ENCODE results near the gene MIER2.

MIER2 gene

DNA sequence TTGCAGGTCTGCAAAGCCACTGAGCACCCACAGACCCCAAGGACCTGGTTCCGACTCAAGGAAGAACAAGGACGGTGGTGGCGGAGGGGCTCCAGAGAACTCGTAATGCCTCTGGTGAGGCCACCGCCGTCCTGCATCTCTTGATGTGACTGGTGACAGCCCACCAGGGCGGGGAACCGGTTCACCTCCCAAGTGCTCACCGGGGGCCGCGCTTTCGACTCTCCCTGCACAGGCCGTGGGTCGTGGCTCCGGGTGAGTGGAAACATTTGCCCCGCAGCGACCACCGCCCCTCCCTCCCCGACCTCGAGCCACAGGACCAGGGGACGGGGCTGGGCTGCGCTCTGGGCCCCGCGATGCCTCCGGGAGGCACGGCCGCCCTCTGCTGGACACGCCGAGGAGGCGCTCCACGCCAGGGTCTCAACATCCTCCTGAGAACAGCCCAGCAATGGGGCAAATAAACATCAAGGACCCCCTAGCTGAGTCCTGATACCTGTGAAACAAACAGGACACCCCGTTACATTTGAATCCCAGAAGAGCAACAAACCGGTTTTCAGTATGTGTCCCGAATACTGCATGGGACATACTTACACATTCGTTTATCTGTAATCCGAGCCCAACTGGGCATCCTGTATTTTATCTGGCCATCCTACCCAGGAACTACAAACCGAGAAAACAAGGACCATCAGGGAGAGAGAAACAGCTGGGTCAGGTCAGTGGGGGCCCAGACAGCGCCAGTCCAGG lies 49.5 kb downstream of the MIER2 start:
- DNase-seq (ENCODE audit: extremely low read depth, low read depth) = no peak
- TF ChIP-seq, protein P1, sequence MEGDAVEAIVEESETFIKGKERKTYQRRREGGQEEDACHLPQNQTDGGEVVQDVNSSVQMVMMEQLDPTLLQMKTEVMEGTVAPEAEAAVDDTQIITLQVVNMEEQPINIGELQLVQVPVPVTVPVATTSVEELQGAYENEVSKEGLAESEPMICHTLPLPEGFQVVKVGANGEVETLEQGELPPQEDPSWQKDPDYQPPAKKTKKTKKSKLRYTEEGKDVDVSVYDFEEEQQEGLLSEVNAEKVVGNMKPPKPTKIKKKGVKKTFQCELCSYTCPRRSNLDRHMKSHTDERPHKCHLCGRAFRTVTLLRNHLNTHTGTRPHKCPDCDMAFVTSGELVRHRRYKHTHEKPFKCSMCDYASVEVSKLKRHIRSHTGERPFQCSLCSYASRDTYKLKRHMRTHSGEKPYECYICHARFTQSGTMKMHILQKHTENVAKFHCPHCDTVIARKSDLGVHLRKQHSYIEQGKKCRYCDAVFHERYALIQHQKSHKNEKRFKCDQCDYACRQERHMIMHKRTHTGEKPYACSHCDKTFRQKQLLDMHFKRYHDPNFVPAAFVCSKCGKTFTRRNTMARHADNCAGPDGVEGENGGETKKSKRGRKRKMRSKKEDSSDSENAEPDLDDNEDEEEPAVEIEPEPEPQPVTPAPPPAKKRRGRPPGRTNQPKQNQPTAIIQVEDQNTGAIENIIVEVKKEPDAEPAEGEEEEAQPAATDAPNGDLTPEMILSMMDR (IDR thresholded peaks at IDR 0.05; ENCODE audit: low read depth, low read length) = peak; percentile 77

DNA sequence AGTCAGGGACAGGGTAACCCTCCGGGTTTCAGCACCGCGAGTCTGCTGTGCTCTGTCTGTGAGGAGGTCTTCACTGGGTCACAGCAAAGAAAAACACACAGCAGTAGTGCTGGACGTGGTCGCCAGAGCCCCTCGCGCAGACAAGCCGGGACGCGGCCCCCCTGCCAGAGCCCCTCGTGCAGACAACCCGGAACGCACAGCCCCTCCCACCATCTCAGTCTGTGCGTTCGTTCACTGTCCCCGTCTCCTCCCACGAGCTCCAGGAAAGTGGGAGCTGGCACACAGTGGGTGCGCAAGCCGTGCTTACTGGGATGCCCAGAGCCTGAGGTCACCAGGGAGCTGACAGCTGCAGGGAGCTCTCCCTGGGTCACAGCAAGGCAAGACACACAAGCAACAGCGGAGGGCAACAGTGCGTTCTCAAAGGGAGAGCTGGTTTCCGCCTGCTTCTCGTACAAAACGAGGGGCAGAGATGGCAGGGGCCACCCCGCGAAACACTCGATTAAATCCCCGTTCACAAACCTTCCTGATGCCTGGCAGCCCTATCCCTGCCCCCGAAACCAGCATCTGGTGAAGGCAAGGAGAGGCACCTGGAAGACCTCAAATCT lies 50.2 kb downstream of the MIER2 start:
- TF ChIP-seq, protein P1 (IDR thresholded peaks at IDR 0.05; ENCODE audit: low read depth, low read length) = no peak
- no peak for DNase-seq (ENCODE audit: extremely low read depth, low read depth)

DNA sequence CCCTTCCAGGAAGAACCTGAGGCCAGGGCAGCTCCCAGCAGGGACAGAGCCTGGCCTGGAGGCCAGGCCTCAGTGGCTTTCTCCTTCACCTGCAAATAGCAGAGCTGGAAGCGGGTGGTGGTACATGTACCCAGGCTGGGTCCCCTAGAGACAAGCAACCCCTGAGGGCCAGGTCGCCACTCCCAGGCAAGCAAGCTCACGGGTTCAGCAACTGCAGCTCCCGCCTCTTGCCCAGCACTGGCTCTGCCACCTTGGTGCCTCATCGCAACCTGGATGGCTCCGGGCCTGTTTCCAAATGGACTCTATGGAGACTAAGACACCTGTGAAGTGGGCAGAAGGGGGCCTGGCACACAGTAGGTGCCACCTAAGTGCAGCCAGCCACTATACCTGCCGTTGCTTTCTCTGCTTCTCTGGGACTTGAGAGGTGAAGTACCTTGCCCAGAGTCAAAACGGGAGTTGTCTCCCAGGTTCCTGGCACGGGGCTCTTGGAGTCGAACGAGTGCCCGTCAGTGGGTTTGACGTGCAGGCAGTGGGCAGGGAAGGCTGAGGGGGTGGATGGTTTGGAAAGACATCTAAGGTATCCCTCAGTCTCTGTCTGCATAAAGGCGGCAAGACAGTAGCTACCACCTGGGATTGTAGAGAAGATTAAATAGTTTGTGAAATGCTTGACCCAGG lies 51.0 kb downstream of the MIER2 start:
- TF ChIP-seq, protein P1 (IDR thresholded peaks at IDR 0.05; ENCODE audit: low read depth, low read length) = no peak
- no peak for DNase-seq (ENCODE audit: extremely low read depth, low read depth)

DNA sequence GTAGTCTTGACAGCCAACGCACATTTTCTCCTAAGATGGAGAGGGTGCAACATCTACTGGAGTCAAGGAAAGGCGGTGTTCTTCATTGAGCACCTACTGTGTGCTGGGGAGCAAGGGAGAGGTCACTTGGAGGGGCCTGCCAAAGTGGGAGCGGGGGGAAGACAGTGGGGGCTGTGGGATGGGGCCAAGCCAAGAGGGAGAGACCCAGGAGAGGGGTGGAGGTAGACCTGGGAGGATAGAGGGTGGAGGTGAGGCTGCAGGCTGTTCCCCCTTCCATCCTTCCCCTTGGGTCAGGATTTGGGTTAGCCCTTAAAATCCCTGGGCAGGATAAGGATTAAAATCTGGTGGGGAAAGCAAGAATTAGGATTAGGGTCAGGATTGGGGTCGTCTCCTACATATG lies 51.6 kb downstream of the MIER2 start:
- TF ChIP-seq, protein P1 (IDR thresholded peaks at IDR 0.05; ENCODE audit: low read depth, low read length) = no peak
- no peak for DNase-seq (ENCODE audit: extremely low read depth, low read depth)

DNA sequence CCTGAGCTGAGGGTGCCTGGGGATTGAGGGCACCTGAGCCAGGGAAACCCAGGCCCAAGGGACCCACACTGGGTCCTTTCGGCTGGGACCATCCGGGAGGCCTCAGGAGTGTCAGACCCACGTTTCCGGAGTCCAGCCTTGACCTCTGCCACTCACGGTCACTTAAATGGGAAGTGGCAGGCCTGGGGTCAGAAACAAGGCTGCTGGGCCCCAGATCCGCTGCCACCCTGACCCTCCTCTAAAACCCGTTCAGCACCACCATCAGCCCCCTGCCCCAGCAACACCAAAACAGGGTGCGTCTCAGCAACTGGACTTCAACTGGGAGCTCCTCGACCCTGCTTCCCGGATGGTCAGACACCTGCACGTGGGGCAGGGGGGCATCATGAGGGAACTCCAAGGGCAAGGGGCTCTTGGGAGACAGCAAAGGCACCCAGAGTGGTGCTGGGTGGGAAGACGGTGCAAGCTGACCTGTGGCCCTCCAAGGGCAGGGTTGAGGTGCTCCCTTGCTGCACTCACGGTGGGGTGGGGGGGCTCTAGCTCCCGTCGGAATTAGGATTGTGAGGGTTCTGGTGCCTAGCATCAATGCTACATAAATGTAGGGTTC lies 52.2 kb downstream of the MIER2 start:
- TF ChIP-seq, protein P1 (IDR thresholded peaks at IDR 0.05; ENCODE audit: low read depth, low read length) = no peak
- DNase-seq (ENCODE audit: extremely low read depth, low read depth) = no peak

DNA sequence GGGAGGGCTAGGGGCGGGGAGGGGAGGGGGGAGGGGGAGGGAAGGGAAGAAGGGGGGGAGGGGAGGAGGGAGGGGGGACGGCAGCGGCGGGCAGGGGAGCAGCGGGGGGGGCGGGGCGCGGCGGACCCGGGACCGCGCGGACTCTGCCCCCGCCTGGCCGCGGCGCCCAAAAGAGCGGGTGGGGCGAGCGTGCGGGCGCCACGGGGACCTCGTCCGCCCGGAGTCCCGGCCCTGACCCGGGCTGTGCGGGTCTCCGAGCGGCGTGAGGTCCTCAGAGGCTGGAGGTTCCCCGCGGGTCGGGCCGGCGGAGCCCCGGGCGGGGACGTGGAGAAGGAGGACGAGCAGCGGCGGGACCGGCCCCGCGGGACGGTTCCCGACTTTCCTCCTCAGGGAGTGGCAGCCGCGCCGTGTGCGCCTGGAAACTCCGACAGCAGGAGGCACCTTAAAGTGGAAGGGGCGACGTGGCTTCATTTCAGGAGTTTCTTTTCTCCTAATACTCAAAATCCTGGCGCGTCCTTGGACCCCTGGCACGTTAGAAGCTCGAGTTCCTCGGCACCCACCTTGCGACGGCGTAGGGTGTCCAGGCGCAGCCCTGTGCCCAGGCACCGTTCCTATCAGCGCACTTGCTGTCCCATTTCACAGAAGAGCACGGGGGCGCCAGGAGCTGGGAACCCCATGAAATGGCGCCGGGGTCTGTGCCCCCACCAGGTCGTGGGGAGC lies 52.9 kb downstream of the MIER2 start:
- no peak for DNase-seq (ENCODE audit: extremely low read depth, low read depth)
- TF ChIP-seq, protein P1 (IDR thresholded peaks at IDR 0.05; ENCODE audit: low read depth, low read length) = no peak

Data from AG09319 (cell line).